G401 (cell line): Measurements from ENCODE around the gene CLDN5. TPM values are rescaled to one million over a fixed set of nuclear protein-coding genes. Genes with fewer than 3 reads are reported as not detected.
A peak's percentile ranks its signal among the peaks of the same experiment; 100 is the strongest.

Experiments used
- DNase-seq: peaks from one replicate; pipeline ENCODE4 v3.0.0-alpha.2; 2015; ENCODE audit warnings: low spot score
- in situ Hi-C: cut with HindIII; loops from 2 replicates; pipeline ENCODE4 v1.10.0; 2016; ENCODE audit warnings: low sequenced_read_pairs, mixed read lengths
- total RNA-seq: library from RNA; depleted of rRNA; stranded (reverse); fragments of >200 nt; shearing (Covaris generic); gene quantifications from 2 replicates; pipeline ENCODE4 v1.2.3, GENCODE V29; 2014

Gene CLDN5
- total RNA-seq, 1 experiment from 2014 or later, result not detected

- no peak for DNase-seq
- in situ Hi-C loops, result no loop called here
Observed at GRCh38 chr22:19492504-19493174, 31.6 kb downstream of the CLDN5 start.

- in situ Hi-C loops, result no loop called here
- no peak for DNase-seq
Observed at GRCh38 chr22:19490628-19491230, 33.5 kb downstream of the CLDN5 start.

GRCh38 chr22:19488884-19489843, 35.0 kb downstream of the CLDN5 start:
- DNase-seq, result peak; percentile 22
- in situ Hi-C loops, result no loop called here

GRCh38 chr22:19488285-19488684, 35.9 kb downstream of the CLDN5 start:
- DNase-seq, result no peak
- in situ Hi-C loops, result no loop called here

GRCh38 chr22:19483481-19484244, 40.5 kb downstream of the CLDN5 start:
- no peak for DNase-seq
- in situ Hi-C loops, result no loop called here

- in situ Hi-C loops, result no loop called here
- no peak for DNase-seq
Observed at GRCh38 chr22:19482297-19482696, 41.9 kb downstream of the CLDN5 start.

GRCh38 chr22:19480789-19481188, 43.4 kb downstream of the CLDN5 start:
- in situ Hi-C loops, result no loop called here
- DNase-seq, result no peak

- in situ Hi-C loops, result no loop called here
- DNase-seq, result no peak
Observed at GRCh38 chr22:19480173-19480568, 44.0 kb downstream of the CLDN5 start.

- peak; percentile 100 for DNase-seq
- in situ Hi-C loops, result no loop called here
Observed at GRCh38 chr22:19479355-19480172, 44.6 kb downstream of the CLDN5 start, which contains the start of gene CDC45. Gene CDC45 (plus strand): TSS chr22:19479920. CDS start chr22:19479969, 49 bp downstream.

GRCh38 chr22:19478901-19479354, 45.3 kb downstream of the CLDN5 start, which contains the start of gene UFD1:
Gene UFD1 (minus strand): TSS chr22:19479193. CDS start chr22:19479085, 108 bp downstream.
- DNase-seq, result peak; percentile 82
- in situ Hi-C loops, result no loop called here

GRCh38 chr22:19478045-19478900, 45.9 kb downstream of the CLDN5 start:
- in situ Hi-C loops, result no loop called here
- no peak for DNase-seq

GRCh38 chr22:19477321-19478044, 46.7 kb downstream of the CLDN5 start:
- in situ Hi-C loops, result no loop called here
- no peak for DNase-seq

- DNase-seq, result no peak
- in situ Hi-C loops, result no loop called here
Observed at GRCh38 chr22:19476023-19476422, 48.2 kb downstream of the CLDN5 start.

GRCh38 chr22:19473578-19473977, 50.6 kb downstream of the CLDN5 start:
- DNase-seq, result no peak
- in situ Hi-C loops, result no loop called here
